Neuron (in vitro differentiated cells): Measurements from ENCODE around the gene SEPTIN1.

Experiments used
- H2AFZ ChIP-seq: one replicate; pipeline ENCODE4 v1.6.1; 2013; ENCODE audit warnings: low read depth, mild to moderate bottlenecking, inconsistent platforms, low read length, moderate library complexity
- H3K27me3 ChIP-seq: one replicate; pipeline ENCODE4 v1.6.1; 2013; ENCODE audit warnings: low read length; ENCODE audit not compliant: insufficient read depth
- H3K36me3 ChIP-seq: one replicate; pipeline ENCODE4 v1.6.1; 2013; ENCODE audit warnings: low read length; ENCODE audit not compliant: insufficient read depth
- H3K4me1 ChIP-seq: one replicate; pipeline ENCODE4 v1.6.1; 2013; ENCODE audit warnings: low read length; ENCODE audit not compliant: insufficient read depth
- H3K4me3 ChIP-seq: 2 replicates; pipeline ENCODE4 v1.5.1; 2013; ENCODE audit warnings: mild to moderate bottlenecking, low read length, moderate library complexity
- H3K9me3 ChIP-seq: one replicate; pipeline ENCODE4 v1.6.1; 2013; ENCODE audit warnings: low read length

Gene SEPTIN1

DNA sequence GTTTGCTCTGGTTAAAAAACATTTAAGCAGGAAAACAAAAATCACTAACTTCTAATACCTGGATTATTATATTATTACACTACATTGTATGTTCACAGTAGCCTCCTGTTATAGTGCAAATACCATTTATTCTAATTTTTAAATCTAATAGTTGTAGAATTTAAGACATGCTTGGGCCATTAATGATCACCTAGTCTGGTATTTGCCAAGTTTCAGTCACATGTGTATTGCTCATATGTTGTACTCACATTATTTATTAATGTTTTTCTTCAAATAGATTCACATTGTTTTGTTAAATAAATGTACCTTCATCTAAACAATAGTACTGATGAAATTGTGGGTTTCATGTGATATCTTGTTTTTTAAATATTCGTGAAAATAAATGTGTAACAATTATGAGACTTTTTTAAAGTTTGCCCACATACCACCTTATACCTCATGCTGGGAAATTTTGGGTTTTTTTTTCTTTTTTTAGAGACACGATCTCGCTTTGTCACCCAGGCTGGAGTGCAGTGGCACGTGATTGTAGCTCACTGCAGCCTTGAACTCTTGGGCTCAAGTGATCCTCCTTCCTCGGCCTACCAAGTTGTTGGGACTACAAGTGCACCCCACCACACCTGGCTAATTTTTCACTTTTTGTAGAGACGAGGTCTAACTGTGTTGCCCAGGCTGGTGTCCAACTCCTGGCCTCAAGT is 30.9 kb upstream of the SEPTIN1 start:
- Histone ChIP-seq H3K4me1 (peaks cover 4% of the 10 kb centered on the region), H3K4me3 (no peak overlapping the region), H3K36me3 (peaks cover 32% of the 10 kb centered on the region), H2AFZ (no peak overlapping the region), H3K9me3 (no peaks in the 10 kb centered on the region), H3K27me3 (no peaks in the 10 kb centered on the region)

GRCh38 chr16:30409125-30410060 is 27.0 kb upstream of the SEPTIN1 start:
- H3K27me3 ChIP-seq, result no peaks in the 10 kb centered on the region
- H3K4me1 ChIP-seq, result peaks cover 7% of the 10 kb centered on the region
- no peak overlapping the region for H3K4me3 ChIP-seq
- H2AFZ ChIP-seq, result no peak overlapping the region
- no peaks in the 10 kb centered on the region for H3K9me3 ChIP-seq
- H3K36me3 ChIP-seq, result peaks cover 21% of the 10 kb centered on the region

DNA sequence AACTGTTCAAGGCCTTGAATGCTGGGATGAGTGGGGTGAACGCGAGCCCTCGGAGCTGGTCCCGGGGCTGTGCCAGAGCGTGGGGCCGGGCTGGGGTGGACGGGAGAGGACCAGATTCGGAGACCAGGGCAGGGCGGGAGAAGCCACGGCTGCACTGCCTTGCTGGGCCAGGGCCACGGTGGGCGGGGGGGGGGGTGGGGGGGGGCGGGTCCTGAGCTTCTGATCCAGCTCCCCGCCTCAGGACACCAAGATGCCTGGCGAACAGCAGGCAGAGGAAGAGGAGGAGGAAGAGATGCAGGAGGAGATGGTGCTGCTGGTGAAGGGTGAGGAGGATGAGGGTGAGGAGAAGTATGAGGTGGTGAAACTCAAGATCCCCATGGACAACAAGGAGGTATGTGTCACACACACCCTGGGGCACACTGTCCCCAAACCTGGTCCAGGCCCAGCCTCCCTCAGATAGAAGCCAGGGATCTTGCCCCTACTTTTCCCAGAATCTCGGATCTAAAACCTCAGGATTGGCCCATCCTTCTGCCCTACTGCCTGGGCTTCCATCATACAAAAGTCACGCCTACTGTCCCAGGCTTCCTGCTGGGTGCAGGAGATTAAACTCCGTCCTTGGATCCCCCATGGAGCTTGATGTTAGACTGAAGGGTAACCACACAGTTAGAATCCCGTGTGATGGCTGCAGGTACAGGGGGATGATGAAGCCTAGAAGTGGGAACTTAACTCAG is 25.6 kb upstream of the SEPTIN1 start:
- H3K9me3 ChIP-seq, result no peaks in the 10 kb centered on the region
- peaks cover 12% of the 10 kb centered on the region for H3K36me3 ChIP-seq
- peak overlapping the region; percentile 50 for H2AFZ ChIP-seq
- H3K4me3 ChIP-seq, result peak overlapping the region; percentile 68
- peaks cover 7% of the 10 kb centered on the region for H3K4me1 ChIP-seq
- no peaks in the 10 kb centered on the region for H3K27me3 ChIP-seq

DNA sequence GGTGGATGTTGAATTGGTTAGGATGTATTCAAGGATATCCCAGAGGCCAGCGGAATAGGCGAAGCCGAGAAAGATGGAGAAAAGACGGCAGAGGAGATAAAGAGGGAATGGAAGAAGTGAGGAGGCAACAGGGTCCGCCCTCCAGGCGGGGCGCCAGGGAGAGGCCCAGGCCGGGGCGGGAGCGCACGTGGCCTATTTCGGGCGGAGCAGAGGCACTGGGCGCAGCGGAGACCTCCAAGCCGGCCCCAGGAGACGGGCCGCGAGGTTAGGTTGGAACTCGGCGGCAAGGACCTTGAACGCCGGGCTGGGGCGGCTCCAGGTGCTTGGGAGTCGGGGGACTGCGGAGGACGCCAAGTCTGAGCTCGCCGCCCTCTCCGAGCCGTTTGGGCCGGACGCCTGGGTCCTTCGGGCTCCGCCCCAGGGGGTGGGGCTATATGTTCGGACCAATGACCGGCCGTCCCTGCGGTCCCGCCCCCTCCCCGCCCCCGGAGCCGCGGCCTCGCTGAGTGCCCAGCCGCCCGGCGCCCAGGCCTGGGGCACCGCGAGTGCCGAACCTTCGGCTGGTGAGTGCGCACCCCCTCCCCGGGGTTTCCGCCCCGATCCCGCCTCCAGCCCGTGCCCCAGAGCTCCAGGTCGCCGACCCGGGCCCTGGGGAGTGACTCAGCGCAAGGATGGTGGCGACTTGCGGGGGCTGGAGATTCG is 24.9 kb upstream of the SEPTIN1 start, which contains the start of gene ZNF771:
ZNF771 (plus strand) TSS at position 505 of the 702 bp plus-strand sequence. CDS start 448 bp downstream, outside the sequence.
- Histone ChIP-seq H3K9me3 (no peaks in the 10 kb centered on the region), H3K4me3 (peak within 1 kb of the TSS; percentile 68), H3K27me3 (no peaks in the 10 kb centered on the region), H2AFZ (peak within 1 kb of the TSS; percentile 50), H3K4me1 (peaks cover 7% of the 10 kb centered on the region), H3K36me3 (peaks cover 10% of the 10 kb centered on the region)

- H3K36me3 ChIP-seq, result peaks cover 8% of the 10 kb centered on the region
These were observed 24.4 kb upstream of the SEPTIN1 start for GRCh38 chr16:30406795-30407101.

DNA sequence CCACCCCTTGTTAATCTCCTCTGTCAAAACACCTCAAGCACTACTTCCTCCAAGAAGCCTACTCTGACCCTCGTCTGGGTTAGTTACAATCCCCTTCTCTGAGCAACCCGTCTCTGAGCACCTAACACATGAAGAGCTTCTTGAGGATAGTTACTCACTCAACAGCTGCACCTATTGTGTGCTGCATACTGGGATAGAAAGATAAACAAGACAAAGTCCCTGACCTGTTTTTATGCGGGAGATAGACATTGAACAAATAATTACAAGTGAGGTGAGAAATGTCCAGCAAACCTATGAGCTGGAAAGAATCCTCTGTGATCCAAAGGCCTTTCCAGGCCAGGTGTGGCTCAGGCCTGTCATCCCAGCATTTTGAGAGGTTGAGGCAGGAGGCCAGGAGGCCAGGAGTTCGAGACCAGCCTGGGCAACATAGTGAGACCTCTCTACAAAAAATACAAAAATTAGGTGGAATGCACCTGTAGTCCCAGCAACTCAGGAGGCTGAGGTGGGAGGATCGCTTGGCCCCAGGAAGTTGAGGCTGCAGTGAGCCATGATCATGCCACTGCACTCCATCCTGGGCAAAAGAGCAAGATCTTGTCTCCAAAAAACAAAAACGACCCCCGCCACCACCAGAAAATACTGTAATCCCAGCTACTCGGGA is 19.5 kb upstream of the SEPTIN1 start:
- H3K27me3 ChIP-seq, result no peaks in the 10 kb centered on the region
- no peak overlapping the region for H3K4me3 ChIP-seq
- peaks cover 24% of the 10 kb centered on the region for H3K36me3 ChIP-seq
- H2AFZ ChIP-seq, result no peak overlapping the region
- peaks cover 25% of the 10 kb centered on the region for H3K4me1 ChIP-seq
- H3K9me3 ChIP-seq, result no peaks in the 10 kb centered on the region

More at GRCh38 chr16:30406795-30407101, 24.4 kb upstream of the SEPTIN1 start:
- H3K27me3 ChIP-seq, result no peaks in the 10 kb centered on the region
- no peaks in the 10 kb centered on the region for H3K9me3 ChIP-seq
- peaks cover 7% of the 10 kb centered on the region for H3K4me1 ChIP-seq
- peak overlapping the region; percentile 50 for H2AFZ ChIP-seq
- peak overlapping the region; percentile 68 for H3K4me3 ChIP-seq

- Histone ChIP-seq H3K36me3 (peaks cover 25% of the 10 kb centered on the region), H3K27me3 (no peaks in the 10 kb centered on the region), H3K4me1 (peaks cover 36% of the 10 kb centered on the region), H3K9me3 (no peaks in the 10 kb centered on the region), H3K4me3 (peak overlapping the region; percentile 44), H2AFZ (no peak overlapping the region)
These were observed 17.2 kb upstream of the SEPTIN1 start for GRCh38 chr16:30399435-30400186.

GRCh38 chr16:30398661-30399434 is 16.5 kb upstream of the SEPTIN1 start:
- Histone ChIP-seq H3K36me3 (peaks cover 25% of the 10 kb centered on the region), H3K4me1 (peaks cover 36% of the 10 kb centered on the region), H3K27me3 (no peaks in the 10 kb centered on the region), H2AFZ (no peak overlapping the region), H3K4me3 (no peak overlapping the region), H3K9me3 (no peaks in the 10 kb centered on the region)

GRCh38 chr16:30397776-30398660 is 15.7 kb upstream of the SEPTIN1 start:
- no peaks in the 10 kb centered on the region for H3K9me3 ChIP-seq
- H3K4me1 ChIP-seq, result peaks cover 36% of the 10 kb centered on the region
- no peak overlapping the region for H3K4me3 ChIP-seq

DNA sequence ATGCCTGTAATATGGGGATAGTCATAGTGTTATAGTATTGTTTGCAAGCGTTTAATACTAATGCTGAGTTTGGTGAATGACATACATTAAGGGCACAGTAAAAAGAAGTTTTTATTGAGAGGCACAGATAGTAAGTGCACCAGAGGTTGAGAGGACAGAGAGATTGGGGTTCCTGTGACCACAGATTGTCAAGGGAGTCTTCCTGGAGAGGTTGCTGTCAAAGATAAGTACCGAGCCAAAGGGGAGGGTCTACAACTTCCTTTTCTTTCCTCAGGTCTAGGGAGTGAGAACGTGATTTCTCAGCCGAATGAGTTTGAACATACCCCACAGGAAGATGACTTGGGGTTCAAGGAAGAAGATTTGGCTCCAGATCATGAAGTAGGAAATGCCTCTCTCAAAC is 14.7 kb upstream of the SEPTIN1 start:
- Histone ChIP-seq H3K36me3 (peaks cover 25% of the 10 kb centered on the region), H3K4me1 (peaks cover 36% of the 10 kb centered on the region), H3K27me3 (no peaks in the 10 kb centered on the region), H2AFZ (no peak overlapping the region), H3K4me3 (peak overlapping the region; percentile 67), H3K9me3 (no peaks in the 10 kb centered on the region)

More at GRCh38 chr16:30397776-30398660, 15.7 kb upstream of the SEPTIN1 start:
- Histone ChIP-seq H3K27me3 (no peaks in the 10 kb centered on the region), H2AFZ (no peak overlapping the region), H3K36me3 (peaks cover 25% of the 10 kb centered on the region)
